Embryonic facial prominence (tissue), 1 donor: ENCODE data around the gene SUPT20H.
"Not testable (repeated sequence)": the region's sequence is repeated elsewhere in the genome, so short reads cannot be mapped to it uniquely, and the experiment has no call there.

Source experiments
- DNase-seq: peaks from one replicate; pipeline ENCODE4 v3.0.0-alpha.2; 2016; ENCODE audit errors: extremely low spot score

Gene SUPT20H

GRCh38 chr13:37070145-37070695 is 10.7 kb upstream of the SUPT20H start:
- DNase-seq = no peak

GRCh38 chr13:37069597-37070103 is 10.2 kb upstream of the SUPT20H start:
- DNase-seq = no peak

GRCh38 chr13:37068962-37069361 is 9.5 kb upstream of the SUPT20H start:
- peak; percentile 40 for DNase-seq

GRCh38 chr13:37067874-37068273 is 8.4 kb upstream of the SUPT20H start:
- no peak for DNase-seq

GRCh38 chr13:37065890-37066526 is 6.5 kb upstream of the SUPT20H start:
- DNase-seq = no peak

GRCh38 chr13:37059848-37060192 is 332 bp upstream of the SUPT20H start:
- DNase-seq = no peak

- not testable (repeated sequence) for DNase-seq
Measured at GRCh38 chr13:37056228-37056627, 3.3 kb downstream of the SUPT20H start.

GRCh38 chr13:37053111-37053510 is 6.4 kb downstream of the SUPT20H start:
- DNase-seq = not testable (repeated sequence)

- DNase-seq = no peak
Measured at GRCh38 chr13:37049810-37050209, 9.7 kb downstream of the SUPT20H start.

- DNase-seq = no peak
Measured at GRCh38 chr13:37047846-37048245, 11.6 kb downstream of the SUPT20H start.

GRCh38 chr13:37047032-37047431 is 12.5 kb downstream of the SUPT20H start:
- DNase-seq = no peak

GRCh38 chr13:37046062-37046461 is 13.4 kb downstream of the SUPT20H start:
- no peak for DNase-seq

- no peak for DNase-seq
Measured at GRCh38 chr13:37040789-37041188, 18.7 kb downstream of the SUPT20H start.

GRCh38 chr13:37039896-37040295 is 19.6 kb downstream of the SUPT20H start:
- DNase-seq = no peak

GRCh38 chr13:37037241-37037640 is 22.2 kb downstream of the SUPT20H start:
- DNase-seq = no peak

- DNase-seq = no peak
Measured at GRCh38 chr13:37029617-37030016, 29.9 kb downstream of the SUPT20H start.

GRCh38 chr13:37027639-37028038 is 31.8 kb downstream of the SUPT20H start:
- DNase-seq = no peak

- no peak for DNase-seq
Measured at GRCh38 chr13:37026771-37027170, 32.7 kb downstream of the SUPT20H start.

GRCh38 chr13:37023871-37024270 is 35.6 kb downstream of the SUPT20H start:
- no peak for DNase-seq

- DNase-seq = no peak
Measured at GRCh38 chr13:37014609-37015008, 44.9 kb downstream of the SUPT20H start.

GRCh38 chr13:37011788-37012187 is 47.7 kb downstream of the SUPT20H start:
- no peak for DNase-seq

GRCh38 chr13:37011002-37011401 is 48.5 kb downstream of the SUPT20H start:
- DNase-seq = no peak

GRCh38 chr13:37010424-37010823 is 49.1 kb downstream of the SUPT20H start:
- no peak for DNase-seq

GRCh38 chr13:37009692-37010091 is 49.8 kb downstream of the SUPT20H start:
- no peak for DNase-seq
